ENCODE data around the gene SPACA6. TPM values are rescaled to one million over a fixed set of nuclear protein-coding genes. Genes with fewer than 3 reads are reported as not detected.
"Not testable (repeated sequence)": the region's sequence is repeated elsewhere in the genome, so short reads cannot be mapped to it uniquely, and the experiment has no call there.

Gene SPACA6
- total RNA-seq, 6 experiments from 2014 or later: 12.2 to 14.9 (median 13.3) TPM

GRCh38 chr19:51729781-51730180 lies 36.7 kb downstream of the SPACA6 start:
- no peak for TF ChIP-seq CTCF (IDR thresholded peaks at IDR 0.05)
- peaks cover 23% of the 10 kb centered on the region for H3K4me1 Mint-ChIP-seq (ENCODE audit: low read depth)
- peaks cover 5% of the 10 kb centered on the region for H3K9me3 Mint-ChIP-seq
- peaks cover 26% of the 10 kb centered on the region for H3K27me3 Mint-ChIP-seq (ENCODE audit: insufficient read depth)
- no peak overlapping the region for H3K27ac Mint-ChIP-seq
- no peak overlapping the region for H3K4me3 Mint-ChIP-seq
- no peaks in the 10 kb centered on the region; the same call in 1 of the 2 replicates for H3K36me3 Mint-ChIP-seq (ENCODE audit: low read depth)
- DNase-seq: no peak

GRCh38 chr19:51733742-51734522 lies 40.8 kb downstream of the SPACA6 start:
- DNase-seq: no peak

GRCh38 chr19:51735759-51736449 lies 42.8 kb downstream of the SPACA6 start:
- H3K27me3 Mint-ChIP-seq (ENCODE audit: insufficient read depth): peaks cover 27% of the 10 kb centered on the region
- H3K4me1 Mint-ChIP-seq (ENCODE audit: low read depth): peaks cover 34% of the 10 kb centered on the region; the same call in 1 of the 2 replicates
- no peak for DNase-seq
- peaks cover 1% of the 10 kb centered on the region for H3K9me3 Mint-ChIP-seq
- H3K36me3 Mint-ChIP-seq (ENCODE audit: low read depth): no peaks in the 10 kb centered on the region; the same call in 1 of the 2 replicates
- H3K4me3 Mint-ChIP-seq: peak overlapping the region; percentile 47; the same call in 1 of the 2 replicates
- H3K27ac Mint-ChIP-seq: no peak overlapping the region
- no peak for TF ChIP-seq CTCF (IDR thresholded peaks at IDR 0.05)

More at GRCh38 chr19:51733742-51734522, 40.8 kb downstream of the SPACA6 start:
- no peak for TF ChIP-seq CTCF (IDR thresholded peaks at IDR 0.05)
- no peak overlapping the region for H3K27ac Mint-ChIP-seq
- H3K27me3 Mint-ChIP-seq (ENCODE audit: insufficient read depth): peaks cover 20% of the 10 kb centered on the region
- H3K4me3 Mint-ChIP-seq: no peak overlapping the region
- no peaks in the 10 kb centered on the region; the same call in 1 of the 2 replicates for H3K36me3 Mint-ChIP-seq (ENCODE audit: low read depth)
- peaks cover 5% of the 10 kb centered on the region for H3K9me3 Mint-ChIP-seq
- peaks cover 20% of the 10 kb centered on the region; the same call in 1 of the 2 replicates for H3K4me1 Mint-ChIP-seq (ENCODE audit: low read depth)

- Mint-ChIP-seq H3K36me3 (ENCODE audit: low read depth) (no peaks in the 10 kb centered on the region), H3K4me3 (no peak overlapping the region), H3K27me3 (ENCODE audit: insufficient read depth) (peaks cover 25% of the 10 kb centered on the region), H3K27ac (no peak overlapping the region), H3K9me3 (no peaks in the 10 kb centered on the region), H3K4me1 (ENCODE audit: low read depth) (peaks cover 35% of the 10 kb centered on the region)
- DNase-seq: no peak
- TF ChIP-seq CTCF (IDR thresholded peaks at IDR 0.05): no peak
Measured at GRCh38 chr19:51737389-51737788, 44.3 kb downstream of the SPACA6 start.

- no peak overlapping the region for H3K4me3 Mint-ChIP-seq
- peaks cover 40% of the 10 kb centered on the region for H3K4me1 Mint-ChIP-seq (ENCODE audit: low read depth)
- H3K27ac Mint-ChIP-seq: no peak overlapping the region; the same call in 1 of the 2 replicates
- TF ChIP-seq CTCF (IDR thresholded peaks at IDR 0.05): no peak
- DNase-seq: no peak
- H3K9me3 Mint-ChIP-seq: no peaks in the 10 kb centered on the region
- H3K27me3 Mint-ChIP-seq (ENCODE audit: insufficient read depth): peaks cover 25% of the 10 kb centered on the region
- H3K36me3 Mint-ChIP-seq (ENCODE audit: low read depth): no peaks in the 10 kb centered on the region
Measured at GRCh38 chr19:51737924-51738323, 44.8 kb downstream of the SPACA6 start.

GRCh38 chr19:51738523-51738922 lies 45.4 kb downstream of the SPACA6 start:
- DNase-seq; H3K36me3 Mint-ChIP-seq (ENCODE audit: low read depth); H3K9me3 Mint-ChIP-seq; H3K27ac Mint-ChIP-seq; H3K4me3 Mint-ChIP-seq: not testable (repeated sequence)
- peaks cover 46% of the 10 kb centered on the region for H3K4me1 Mint-ChIP-seq (ENCODE audit: low read depth)
- peaks cover 22% of the 10 kb centered on the region for H3K27me3 Mint-ChIP-seq (ENCODE audit: insufficient read depth)
